Kidney capillary endothelial cell (primary cell): ENCODE results near the gene CCDC85A.

ENCODE experiments used
- DNase-seq: peaks from one replicate; pipeline ENCODE4 v3.0.0-alpha.2; 2018; ENCODE audit warnings: low spot score

CCDC85A gene

GRCh38 chr2:56195563-56195962 is 11.8 kb downstream of the CCDC85A start:
- DNase-seq = no peak

- no peak for DNase-seq
Measured at GRCh38 chr2:56197816-56198215, 14.0 kb downstream of the CCDC85A start.

- DNase-seq = no peak
Measured at GRCh38 chr2:56198936-56199335, 15.1 kb downstream of the CCDC85A start.

GRCh38 chr2:56199492-56199891 is 15.7 kb downstream of the CCDC85A start:
- DNase-seq = no peak

- DNase-seq = no peak
Measured at GRCh38 chr2:56202381-56203121, 18.8 kb downstream of the CCDC85A start.

GRCh38 chr2:56204556-56204955 is 20.8 kb downstream of the CCDC85A start:
- no peak for DNase-seq

- DNase-seq = no peak
Measured at GRCh38 chr2:56206250-56206649, 22.5 kb downstream of the CCDC85A start.

- no peak for DNase-seq
Measured at GRCh38 chr2:56207760-56208159, 24.0 kb downstream of the CCDC85A start.

- DNase-seq = no peak
Measured at GRCh38 chr2:56208380-56208779, 24.6 kb downstream of the CCDC85A start.

GRCh38 chr2:56209701-56210100 is 25.9 kb downstream of the CCDC85A start:
- no peak for DNase-seq

GRCh38 chr2:56210291-56210690 is 26.5 kb downstream of the CCDC85A start:
- no peak for DNase-seq

GRCh38 chr2:56211048-56211447 is 27.3 kb downstream of the CCDC85A start:
- no peak for DNase-seq

GRCh38 chr2:56215911-56216310 is 32.1 kb downstream of the CCDC85A start:
- no peak for DNase-seq

- no peak for DNase-seq
Measured at GRCh38 chr2:56217106-56217505, 33.3 kb downstream of the CCDC85A start.

GRCh38 chr2:56222481-56222880 is 38.7 kb downstream of the CCDC85A start:
- DNase-seq = no peak

- DNase-seq = no peak
Measured at GRCh38 chr2:56224316-56224715, 40.5 kb downstream of the CCDC85A start.

GRCh38 chr2:56227811-56228210 is 44.0 kb downstream of the CCDC85A start:
- DNase-seq = no peak

- DNase-seq = no peak
Measured at GRCh38 chr2:56229397-56230060, 45.7 kb downstream of the CCDC85A start.

- no peak for DNase-seq
Measured at GRCh38 chr2:56230156-56230555, 46.4 kb downstream of the CCDC85A start.

- no peak for DNase-seq
Measured at GRCh38 chr2:56231361-56231760, 47.6 kb downstream of the CCDC85A start.

- DNase-seq = no peak
Measured at GRCh38 chr2:56232912-56233311, 49.1 kb downstream of the CCDC85A start.

- no peak for DNase-seq
Measured at GRCh38 chr2:56234241-56234640, 50.5 kb downstream of the CCDC85A start.

- DNase-seq = no peak
Measured at GRCh38 chr2:56239030-56239429, 55.2 kb downstream of the CCDC85A start.

- no peak for DNase-seq
Measured at GRCh38 chr2:56239437-56239836, 55.6 kb downstream of the CCDC85A start.
